T-helper 1 cell treated with Interleukin-12 subunit alpha and Interleukin-12 subunit beta and Interleukin-4 antibody, amounts not matched to agents 30 ng/mL and 1 ng/mL, for 36 hours (primary cell): Measurements from ENCODE around the gene GNA14. TPM values are rescaled to one million over a fixed set of nuclear protein-coding genes. Genes with fewer than 3 reads are reported as not detected.
"Not testable (repeated sequence)": the region's sequence is repeated elsewhere in the genome, so short reads cannot be mapped to it uniquely, and the experiment has no call there.

Experiments used
- intact Hi-C: fragments of 100-400 bp; cut with micrococcal nuclease; formaldehyde crosslinking; loops from one replicate; pipeline ENCODE4 v1.15.1; 2024
- total RNA-seq: library from RNA; stranded (reverse); gene quantifications from 2 replicates; pipeline ENCODE4 v1.2.3, GENCODE V29; 2022

GNA14 gene
- total RNA-seq, 1 donor from 2014 or later: not detected

- intact Hi-C loops: no loop called here
These were observed 226.4 kb downstream of the GNA14 start for GRCh38 chr9:77421506-77422265.

- intact Hi-C loops: no loop called here
These were observed 227.5 kb downstream of the GNA14 start for GRCh38 chr9:77420641-77421040.

GRCh38 chr9:77418226-77418625 lies 229.9 kb downstream of the GNA14 start:
- intact Hi-C loops: no loop called here

- intact Hi-C loops: no loop called here
These were observed 230.6 kb downstream of the GNA14 start for GRCh38 chr9:77417566-77417965.

GRCh38 chr9:77408521-77408920 lies 239.6 kb downstream of the GNA14 start:
- intact Hi-C loops: not testable (repeated sequence)

GRCh38 chr9:77403239-77403638 lies 244.9 kb downstream of the GNA14 start:
- intact Hi-C loops: no loop called here

GRCh38 chr9:77402286-77402685 lies 245.8 kb downstream of the GNA14 start:
- intact Hi-C loops: no loop called here

GRCh38 chr9:77399964-77400363 lies 248.2 kb downstream of the GNA14 start:
- intact Hi-C loops: no loop called here

GRCh38 chr9:77398581-77398980 lies 249.5 kb downstream of the GNA14 start:
- intact Hi-C loops: not testable (repeated sequence)

DNA sequence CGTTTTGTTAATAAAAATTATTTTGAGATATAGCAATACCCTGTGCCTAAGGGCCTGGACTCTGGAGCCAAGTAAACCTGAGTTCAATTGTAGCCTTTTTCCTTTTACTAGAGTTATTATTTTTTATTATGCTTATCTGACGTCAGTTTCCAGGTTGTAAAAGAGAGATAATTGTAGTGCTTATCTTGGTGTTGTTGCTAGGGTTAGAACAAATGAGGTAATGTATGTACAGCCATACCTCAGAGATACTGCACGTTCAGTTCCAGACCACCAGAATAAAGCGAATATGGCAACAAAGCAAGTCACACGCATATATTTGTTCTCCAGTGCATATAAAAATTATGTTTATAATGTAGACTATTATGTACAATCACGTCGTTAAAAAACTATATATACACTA lies 255.8 kb downstream of the GNA14 start:
- intact Hi-C loops: no loop called here

- intact Hi-C loops: no loop called here
These were observed 256.3 kb downstream of the GNA14 start for GRCh38 chr9:77391834-77392233.

GRCh38 chr9:77386187-77386586 lies 261.9 kb downstream of the GNA14 start:
- intact Hi-C loops: no loop called here

DNA sequence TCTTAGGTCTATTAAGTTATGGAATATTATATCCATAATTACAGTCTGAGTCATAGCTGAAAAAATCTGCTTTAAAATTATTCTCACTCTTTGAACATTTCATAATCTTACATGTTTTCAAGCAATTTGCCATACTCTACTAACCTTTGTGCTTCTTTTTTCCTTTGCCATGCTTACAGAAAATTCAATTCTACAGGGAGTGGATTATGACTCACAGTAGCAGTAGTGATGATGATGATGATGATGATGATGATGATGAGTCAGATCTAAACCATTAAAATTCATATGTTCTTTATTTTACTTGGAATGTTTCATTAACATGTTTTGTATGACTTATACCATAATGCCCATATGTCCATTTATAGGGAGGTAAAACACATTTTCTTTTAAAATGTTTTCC lies 263.7 kb downstream of the GNA14 start:
- intact Hi-C loops: no loop called here

DNA sequence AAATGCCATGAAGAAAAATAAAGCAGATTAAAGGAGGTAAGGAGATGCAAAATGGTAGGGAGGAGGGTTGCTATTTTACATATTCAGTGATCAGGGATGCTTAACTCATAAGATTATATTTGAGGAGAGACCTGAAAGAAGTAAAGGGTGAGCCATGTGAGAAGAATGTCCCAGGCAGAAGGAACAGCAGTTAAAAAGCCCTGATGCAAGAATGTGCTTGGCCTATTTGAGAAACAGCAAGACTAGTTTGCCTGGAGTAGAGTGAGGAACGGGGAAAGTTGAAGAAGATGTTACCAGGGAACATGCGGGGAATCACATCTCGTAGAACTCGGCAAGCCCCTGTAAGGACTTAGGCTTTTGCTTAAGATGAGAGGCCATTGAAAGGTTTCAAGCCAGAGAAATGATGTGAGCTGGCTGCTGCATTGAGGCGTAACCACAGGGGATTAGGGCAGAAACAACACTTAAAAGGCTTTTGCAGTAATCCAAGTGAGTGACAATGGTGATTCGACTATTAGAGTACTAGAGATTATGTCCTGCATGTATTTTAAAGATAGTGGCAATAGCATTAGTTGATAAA lies 272.1 kb downstream of the GNA14 start:
- intact Hi-C loops: no loop called here

GRCh38 chr9:77374266-77374665 lies 273.9 kb downstream of the GNA14 start:
- intact Hi-C loops: no loop called here
